HG03175 (cell line): ENCODE results near the gene SLC8A1.

ENCODE experiments used
- ATAC-seq: cut with Tn5 transposase; IDR thresholded peaks from one replicate; pipeline ENCODE4 v1.9.1; 2021; ENCODE audit warnings: mild to moderate bottlenecking, moderate library complexity; ENCODE audit not compliant: unreplicated experiment

SLC8A1 gene

DNA sequence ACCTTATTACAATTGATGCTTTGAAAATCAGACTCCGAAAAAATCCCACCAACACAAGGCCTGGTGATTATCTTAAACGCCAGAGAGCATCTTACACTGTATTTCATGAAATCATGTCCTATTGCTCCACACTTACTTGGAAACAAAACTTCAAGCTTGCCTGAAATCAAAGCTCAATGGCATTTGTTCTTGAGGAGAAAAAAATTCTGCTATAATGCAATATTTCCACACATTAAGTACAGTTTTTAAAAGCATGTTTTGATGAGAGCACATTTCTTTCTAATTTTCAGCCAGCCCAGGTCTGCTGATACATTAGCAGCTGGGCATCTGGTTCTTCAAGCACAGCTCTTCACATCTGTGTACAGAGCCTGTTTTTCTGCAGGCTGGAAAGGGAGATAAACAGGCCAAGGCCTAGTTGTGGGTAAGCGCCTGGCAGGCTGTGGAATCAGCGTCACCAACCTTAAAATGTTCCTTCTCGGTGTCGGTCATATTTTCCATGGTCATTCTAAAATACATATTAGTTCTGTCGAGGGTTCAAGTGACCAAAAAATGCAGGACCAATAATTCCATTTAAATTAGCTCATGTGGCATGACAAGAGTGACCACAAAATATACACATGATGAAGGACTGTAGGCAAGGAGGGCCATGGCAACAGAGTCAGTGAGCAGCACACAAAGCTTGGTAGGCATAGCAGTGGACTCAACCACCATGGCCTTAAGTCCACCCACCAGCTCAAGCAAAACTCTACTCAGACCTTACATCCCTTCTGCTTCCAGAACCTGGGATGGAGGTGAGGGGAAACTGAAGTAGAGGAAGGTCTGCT is 20.9 kb downstream of the SLC8A1 start:
- ATAC-seq = no peak

GRCh38 chr2:40428439-40428838 is 23.5 kb downstream of the SLC8A1 start:
- ATAC-seq = no peak

GRCh38 chr2:40421631-40422297 is 30.1 kb downstream of the SLC8A1 start:
- ATAC-seq = no peak

DNA sequence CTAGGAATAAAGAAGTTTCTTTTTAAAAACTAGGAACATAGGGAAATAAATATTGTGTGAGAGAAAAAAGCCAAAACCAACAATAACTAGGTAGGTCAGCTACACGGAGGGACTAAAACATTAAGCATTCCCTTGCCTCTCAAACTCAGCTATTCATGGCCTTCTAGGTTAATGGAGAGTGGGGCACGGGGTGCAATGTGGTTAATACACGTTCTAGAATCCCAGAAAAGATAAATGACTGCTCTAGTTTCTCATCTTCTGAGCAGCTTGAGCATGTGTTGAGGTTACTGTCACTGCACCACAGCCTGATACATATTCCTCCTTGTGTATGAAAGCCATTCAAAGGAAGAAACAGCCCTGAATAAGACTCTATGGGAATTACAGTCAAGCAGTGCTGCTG is 31.4 kb downstream of the SLC8A1 start:
- ATAC-seq = no peak

GRCh38 chr2:40419364-40419762 is 32.5 kb downstream of the SLC8A1 start:
- ATAC-seq = no peak

- ATAC-seq = no peak
Measured at GRCh38 chr2:40418614-40419363, 33.1 kb downstream of the SLC8A1 start.

DNA sequence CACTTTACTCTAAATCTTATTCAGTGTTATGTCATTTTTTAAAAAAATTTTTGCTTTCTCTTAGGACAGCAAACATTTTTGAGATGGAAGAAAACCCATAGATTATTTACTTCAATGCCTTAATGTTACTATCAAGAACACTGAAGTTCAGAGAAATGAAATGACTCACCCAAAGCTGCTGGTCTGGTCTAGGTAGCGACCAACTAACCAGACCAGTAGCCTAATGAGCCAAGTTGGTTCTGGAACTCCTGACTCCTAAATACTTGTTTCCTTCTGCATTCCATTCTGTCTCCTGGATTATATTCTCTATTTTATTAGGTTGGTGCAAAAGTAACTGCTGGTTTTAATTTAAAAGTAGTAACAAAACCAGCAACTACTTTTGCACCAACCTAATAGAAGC is 35.4 kb downstream of the SLC8A1 start:
- ATAC-seq = no peak

GRCh38 chr2:40415391-40415790 is 36.5 kb downstream of the SLC8A1 start:
- ATAC-seq = no peak

- no peak for ATAC-seq
Measured at GRCh38 chr2:40412456-40412855, 39.4 kb downstream of the SLC8A1 start.

- ATAC-seq = no peak
Measured at GRCh38 chr2:40410695-40411094, 41.2 kb downstream of the SLC8A1 start.

DNA sequence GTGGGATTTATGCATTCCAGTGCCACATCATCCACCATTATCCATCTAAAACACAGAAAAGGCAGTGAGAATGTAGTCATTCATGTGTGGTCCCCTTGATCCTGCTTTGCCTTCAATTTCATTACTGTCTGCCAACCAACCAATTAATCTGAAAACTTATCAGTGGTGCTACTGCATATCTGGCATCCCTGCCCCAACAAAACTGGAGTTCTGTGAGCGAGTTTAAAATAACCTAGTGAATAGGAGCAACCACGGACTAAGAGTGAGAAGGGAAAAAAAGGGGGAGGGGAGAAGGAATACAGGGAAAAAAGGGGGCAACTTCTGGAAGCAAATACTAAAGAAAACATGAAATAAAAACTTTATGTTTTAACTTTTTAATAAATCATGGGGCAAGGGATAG is 42.2 kb downstream of the SLC8A1 start:
- no peak for ATAC-seq

- no peak for ATAC-seq
Measured at GRCh38 chr2:40406485-40407289, 45.2 kb downstream of the SLC8A1 start.

DNA sequence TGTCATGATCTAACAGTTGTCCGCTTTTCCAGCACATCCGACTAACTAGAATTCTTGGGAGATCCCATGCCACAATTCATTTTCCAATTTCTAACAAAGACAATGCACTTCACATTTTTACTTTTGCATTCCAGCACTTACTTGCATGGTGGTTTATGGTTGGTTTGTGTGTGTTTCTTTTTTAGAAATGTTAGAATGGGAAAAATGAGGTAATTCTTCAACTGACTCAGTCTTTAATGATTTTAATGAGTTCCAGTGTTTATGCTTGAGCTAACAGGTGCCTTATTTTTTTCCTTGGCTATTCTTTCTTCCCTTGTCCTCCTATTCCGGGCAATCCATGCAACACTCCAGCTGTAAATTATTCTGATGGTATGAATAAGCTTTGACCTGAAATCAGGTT is 46.4 kb downstream of the SLC8A1 start:
- ATAC-seq = no peak

GRCh38 chr2:40404517-40404916 is 47.4 kb downstream of the SLC8A1 start:
- no peak for ATAC-seq

DNA sequence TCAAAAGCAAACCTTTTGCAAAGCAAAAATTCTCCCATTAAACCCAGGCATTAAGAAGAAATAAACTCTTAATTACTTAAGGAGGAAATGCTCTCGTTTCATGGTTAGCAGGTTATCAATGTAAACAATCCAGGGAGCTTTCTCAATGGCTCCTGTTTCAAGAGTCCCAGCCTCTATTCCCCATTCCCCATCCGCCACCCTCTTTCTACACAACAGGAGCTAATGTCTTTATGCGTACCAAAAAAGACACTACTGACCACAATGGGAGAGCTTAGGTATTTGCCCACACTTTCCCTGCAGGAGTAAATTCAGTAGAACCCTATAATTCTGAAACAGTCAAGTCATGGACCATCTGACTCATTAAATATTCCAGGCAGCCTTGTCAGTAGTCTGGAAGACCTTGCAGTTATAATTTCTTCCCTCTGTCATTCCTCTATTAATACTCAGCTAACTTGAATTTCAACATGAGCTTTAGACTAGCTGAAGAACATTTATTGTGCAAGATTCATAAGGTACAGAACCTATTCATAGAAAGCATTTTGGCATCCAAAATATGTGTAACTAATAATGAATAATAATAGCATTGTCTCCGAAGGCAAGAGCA is 48.6 kb downstream of the SLC8A1 start:
- ATAC-seq = no peak

- ATAC-seq = no peak
Measured at GRCh38 chr2:40401896-40402295, 50.0 kb downstream of the SLC8A1 start.

- no peak for ATAC-seq
Measured at GRCh38 chr2:40400336-40400953, 51.4 kb downstream of the SLC8A1 start.

GRCh38 chr2:40397765-40398164 is 54.1 kb downstream of the SLC8A1 start:
- ATAC-seq = no peak

GRCh38 chr2:40396124-40396523 is 55.8 kb downstream of the SLC8A1 start:
- no peak for ATAC-seq
